Neuron (in vitro differentiated cells): ENCODE measurements around the gene LRRK1.

Source experiments
- H2AFZ ChIP-seq: one replicate; pipeline ENCODE4 v1.6.1; 2013; ENCODE audit warnings: low read depth, mild to moderate bottlenecking, inconsistent platforms, low read length, moderate library complexity
- H3K27me3 ChIP-seq: one replicate; pipeline ENCODE4 v1.6.1; 2013; ENCODE audit warnings: low read length; ENCODE audit not compliant: insufficient read depth
- H3K36me3 ChIP-seq: one replicate; pipeline ENCODE4 v1.6.1; 2013; ENCODE audit warnings: low read length; ENCODE audit not compliant: insufficient read depth
- H3K4me1 ChIP-seq: one replicate; pipeline ENCODE4 v1.6.1; 2013; ENCODE audit warnings: low read length; ENCODE audit not compliant: insufficient read depth
- H3K4me3 ChIP-seq: 2 replicates; pipeline ENCODE4 v1.5.1; 2013; ENCODE audit warnings: mild to moderate bottlenecking, low read length, moderate library complexity
- H3K9me3 ChIP-seq: one replicate; pipeline ENCODE4 v1.6.1; 2013; ENCODE audit warnings: low read length

Gene LRRK1

DNA sequence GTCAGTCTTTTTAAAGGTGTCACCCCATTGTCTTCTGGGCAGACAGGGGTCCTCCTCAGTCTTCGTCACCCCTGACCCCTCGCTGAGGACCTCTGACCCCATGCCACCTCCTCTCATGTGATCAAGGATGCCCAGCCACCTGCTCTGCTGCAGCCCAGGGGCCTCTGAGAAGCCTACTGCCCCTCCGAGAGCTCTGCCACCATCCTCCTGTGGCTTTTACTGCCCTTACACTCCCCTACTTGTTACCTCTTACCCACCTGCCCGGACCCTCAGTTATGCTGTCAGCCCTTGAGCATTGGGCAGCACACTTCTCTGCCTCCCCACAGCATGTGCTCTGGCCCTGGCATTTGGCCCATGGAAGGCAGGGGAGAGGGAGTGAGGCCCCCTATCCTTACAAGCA is 123.2 kb downstream of the LRRK1 start:
- Histone ChIP-seq H3K4me1 (peaks cover 4% of the 10 kb centered on the region), H3K4me3 (no peak overlapping the region), H3K9me3 (no peaks in the 10 kb centered on the region), H3K36me3 (no peaks in the 10 kb centered on the region), H2AFZ (no peak overlapping the region), H3K27me3 (no peaks in the 10 kb centered on the region)

DNA sequence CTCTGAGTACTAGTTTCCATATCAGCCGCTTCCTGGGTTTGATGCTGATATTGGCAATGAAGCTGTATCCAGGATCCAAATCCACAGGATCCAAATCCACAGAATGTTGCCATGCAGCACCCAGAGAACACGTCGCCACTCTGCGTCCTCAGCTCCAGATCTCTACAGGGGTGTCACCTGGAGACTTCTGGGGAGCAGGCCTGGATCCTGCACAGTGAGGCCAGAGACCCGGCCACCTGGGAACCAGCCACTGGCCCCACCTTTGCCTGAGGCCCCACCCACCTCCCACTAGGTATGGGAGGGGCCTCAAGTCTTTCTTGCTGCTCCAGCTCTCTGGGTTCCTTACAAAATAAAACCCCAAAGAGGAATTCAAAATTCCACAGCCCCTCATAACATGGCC is 123.9 kb downstream of the LRRK1 start:
- Histone ChIP-seq H3K9me3 (no peaks in the 10 kb centered on the region), H3K27me3 (no peaks in the 10 kb centered on the region), H3K4me3 (no peak overlapping the region), H2AFZ (no peak overlapping the region), H3K36me3 (no peaks in the 10 kb centered on the region), H3K4me1 (peaks cover 11% of the 10 kb centered on the region)

DNA sequence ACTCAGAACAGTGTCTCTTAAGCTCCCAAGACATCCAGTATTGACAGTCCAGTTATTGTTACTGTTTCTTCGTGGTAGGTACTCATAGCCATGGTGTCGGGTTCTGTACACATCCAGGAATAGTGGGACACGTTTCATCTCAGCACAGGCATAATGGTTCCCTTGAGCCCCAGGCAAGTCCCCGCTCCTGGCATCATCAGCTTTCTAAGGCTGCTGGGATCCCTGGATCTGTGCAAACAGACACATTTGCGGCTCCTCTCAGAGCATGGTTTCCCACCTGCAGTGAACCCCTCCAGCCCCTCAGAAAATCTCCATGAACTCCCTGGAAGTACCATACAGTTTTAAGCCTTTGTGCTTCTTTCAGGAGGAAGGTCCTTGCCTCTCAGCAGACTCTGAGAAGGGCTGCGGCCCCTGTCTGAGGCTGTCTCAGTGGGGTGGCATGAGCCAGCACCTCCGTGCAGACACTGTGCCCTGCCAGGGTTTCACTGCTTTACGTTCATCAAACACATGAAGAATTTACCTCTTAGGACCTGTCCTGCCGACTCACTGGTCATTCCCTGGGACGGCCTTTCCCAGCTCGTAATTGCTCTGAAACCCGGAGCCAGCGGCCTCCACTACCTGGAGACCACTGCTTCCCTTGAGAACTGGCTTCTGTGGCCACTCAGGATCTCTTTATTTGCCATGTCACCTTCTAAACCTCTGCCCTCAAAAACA is 124.9 kb downstream of the LRRK1 start:
- H3K4me3 ChIP-seq = no peak overlapping the region
- no peaks in the 10 kb centered on the region for H3K36me3 ChIP-seq
- H2AFZ ChIP-seq = no peak overlapping the region
- H3K4me1 ChIP-seq = peaks cover 21% of the 10 kb centered on the region
- H3K27me3 ChIP-seq = no peaks in the 10 kb centered on the region
- H3K9me3 ChIP-seq = no peaks in the 10 kb centered on the region

DNA sequence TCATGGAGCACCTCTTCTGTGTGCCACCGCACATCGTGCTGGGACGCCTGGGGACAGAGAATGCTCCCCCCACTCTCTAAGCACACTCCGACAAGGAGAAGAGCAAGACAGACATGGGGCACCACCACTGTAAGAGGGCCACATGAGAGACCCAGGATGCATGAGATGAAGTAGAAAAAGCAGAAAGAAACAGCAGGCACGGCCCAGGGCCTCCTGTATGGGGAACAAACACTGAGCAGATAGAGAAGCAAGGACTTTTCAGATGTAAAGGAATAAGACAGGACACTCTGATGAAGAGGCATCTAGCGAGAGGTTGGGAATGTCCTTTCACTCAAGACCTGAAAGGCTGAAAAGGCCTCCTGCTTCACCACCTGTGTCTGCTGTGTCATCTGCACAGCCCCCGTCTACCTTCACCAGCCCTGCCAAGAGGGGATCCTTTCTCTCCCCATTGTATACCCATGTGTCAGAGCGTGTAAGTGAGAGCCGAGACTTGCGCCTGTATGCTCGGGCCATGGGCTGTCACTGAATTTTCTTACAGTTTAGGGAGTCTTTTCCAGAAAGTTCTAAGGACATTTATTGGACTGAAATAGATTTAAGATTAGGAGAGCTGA is 125.6 kb downstream of the LRRK1 start:
- Histone ChIP-seq H2AFZ (no peak overlapping the region), H3K36me3 (no peaks in the 10 kb centered on the region), H3K9me3 (no peaks in the 10 kb centered on the region), H3K27me3 (no peaks in the 10 kb centered on the region), H3K4me3 (no peak overlapping the region), H3K4me1 (peaks cover 24% of the 10 kb centered on the region)

DNA sequence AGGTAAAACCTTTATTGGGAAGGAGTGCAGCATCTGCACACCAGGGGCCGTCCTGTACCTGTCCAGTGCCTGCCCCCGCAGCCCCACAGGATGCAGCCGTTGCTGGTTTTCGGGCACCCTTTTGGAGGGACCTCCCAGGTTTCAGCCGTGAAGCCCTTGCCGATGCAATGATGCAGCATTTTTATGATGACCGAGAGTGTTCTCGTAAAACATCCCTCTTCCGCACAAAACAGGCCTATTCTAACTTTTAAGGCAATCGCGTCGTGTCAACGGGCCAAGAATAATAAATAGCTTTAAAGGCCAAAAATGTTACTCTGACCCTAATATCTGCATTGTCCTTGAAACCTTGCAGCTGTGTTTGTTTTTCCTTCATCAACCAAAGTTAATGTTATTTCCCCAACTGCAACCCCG is 126.1 kb downstream of the LRRK1 start:
- Histone ChIP-seq H3K4me3 (no peak overlapping the region), H3K9me3 (no peaks in the 10 kb centered on the region), H2AFZ (no peak overlapping the region), H3K36me3 (no peaks in the 10 kb centered on the region), H3K4me1 (peaks cover 24% of the 10 kb centered on the region), H3K27me3 (no peaks in the 10 kb centered on the region)

DNA sequence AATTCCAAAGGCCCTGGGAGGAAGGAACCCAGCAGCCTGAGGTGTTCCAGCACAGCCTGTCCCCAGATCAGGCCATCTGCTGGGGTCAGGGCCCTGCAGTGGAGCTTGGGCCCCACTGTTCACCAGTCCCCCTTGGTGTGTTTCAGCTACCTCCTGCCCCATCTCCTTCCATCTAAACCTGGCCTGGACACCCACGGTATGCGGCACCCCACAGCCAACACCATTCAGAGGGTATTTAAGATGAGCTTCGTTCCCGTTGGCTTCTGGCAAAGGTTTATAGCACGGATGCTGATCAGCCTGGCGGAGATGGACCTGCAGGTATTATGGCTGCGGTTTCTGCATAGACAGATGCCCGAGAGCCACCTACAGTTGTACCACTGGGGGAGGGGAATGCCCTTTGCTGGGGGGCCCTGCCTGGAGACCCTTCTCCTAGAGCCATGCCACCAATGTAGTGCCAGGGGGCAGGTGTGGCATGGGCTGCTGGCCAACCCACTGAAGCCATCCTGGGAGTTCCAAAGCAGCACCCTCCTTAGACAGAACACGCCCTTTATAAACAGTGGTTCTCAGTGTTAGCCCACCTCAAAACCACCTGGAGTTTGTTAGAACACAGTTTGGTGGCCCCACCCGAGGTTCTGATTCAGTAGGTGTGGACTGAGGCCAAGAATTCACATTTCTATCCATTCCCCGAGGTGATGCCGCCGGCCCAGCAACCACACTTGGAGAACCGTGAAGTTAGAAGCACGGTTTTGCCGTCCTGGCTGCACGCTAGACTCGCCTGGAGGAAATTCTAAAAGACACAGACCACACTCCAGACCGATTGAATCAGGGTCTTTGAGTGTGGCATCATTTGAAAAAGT is 126.9 kb downstream of the LRRK1 start:
- Histone ChIP-seq H3K4me3 (no peak overlapping the region), H3K4me1 (peaks cover 24% of the 10 kb centered on the region), H3K27me3 (no peaks in the 10 kb centered on the region), H2AFZ (no peak overlapping the region), H3K9me3 (no peaks in the 10 kb centered on the region), H3K36me3 (no peaks in the 10 kb centered on the region)

DNA sequence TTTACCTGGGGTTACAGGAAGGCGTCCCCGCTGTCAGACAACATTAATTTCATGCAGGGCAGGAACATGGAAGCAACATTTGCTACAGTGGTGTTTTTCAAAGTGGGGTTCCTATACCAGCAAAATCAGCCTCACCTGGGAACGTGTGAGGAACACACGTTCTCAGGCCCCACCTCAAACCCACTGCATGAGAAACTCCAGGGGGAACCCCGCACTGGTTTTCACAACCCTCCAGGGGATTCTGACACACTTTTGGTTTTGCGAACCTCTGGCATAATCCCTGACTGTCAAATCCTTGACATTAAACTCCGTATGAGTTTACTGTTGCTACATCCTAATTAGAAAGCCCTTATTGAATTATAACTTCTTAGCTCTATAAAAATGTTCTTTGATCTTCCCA is 127.7 kb downstream of the LRRK1 start:
- no peaks in the 10 kb centered on the region for H3K9me3 ChIP-seq
- H2AFZ ChIP-seq = no peak overlapping the region
- H3K4me1 ChIP-seq = peaks cover 24% of the 10 kb centered on the region
- H3K36me3 ChIP-seq = no peaks in the 10 kb centered on the region
- no peak overlapping the region for H3K4me3 ChIP-seq
- H3K27me3 ChIP-seq = no peaks in the 10 kb centered on the region

DNA sequence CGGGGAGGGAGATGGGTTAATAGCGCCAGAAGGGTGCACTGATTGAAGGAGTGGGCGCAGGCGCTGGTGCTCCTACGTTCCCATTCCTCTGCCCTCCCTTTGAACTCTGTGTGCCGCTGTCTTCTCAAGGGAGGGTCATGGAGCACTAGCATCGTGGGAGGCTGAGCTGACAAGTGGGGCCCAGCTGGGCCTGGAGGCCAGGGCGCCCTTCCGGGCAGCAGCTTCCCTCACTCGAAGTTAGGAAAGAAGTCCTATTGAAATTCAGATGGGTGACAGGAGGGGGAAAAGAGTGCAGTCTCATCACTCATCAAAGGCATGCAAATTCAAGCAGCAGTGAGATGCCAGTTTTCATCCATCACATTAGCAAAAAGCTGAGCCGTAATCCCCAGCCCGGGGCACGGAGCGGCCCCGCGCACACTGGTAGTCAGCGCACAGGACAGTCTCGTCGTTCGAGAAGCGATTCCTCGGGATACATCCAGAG is 128.2 kb downstream of the LRRK1 start:
- Histone ChIP-seq H3K4me3 (no peak overlapping the region), H3K36me3 (no peaks in the 10 kb centered on the region), H2AFZ (no peak overlapping the region), H3K9me3 (no peaks in the 10 kb centered on the region), H3K4me1 (peaks cover 24% of the 10 kb centered on the region), H3K27me3 (no peaks in the 10 kb centered on the region)

DNA sequence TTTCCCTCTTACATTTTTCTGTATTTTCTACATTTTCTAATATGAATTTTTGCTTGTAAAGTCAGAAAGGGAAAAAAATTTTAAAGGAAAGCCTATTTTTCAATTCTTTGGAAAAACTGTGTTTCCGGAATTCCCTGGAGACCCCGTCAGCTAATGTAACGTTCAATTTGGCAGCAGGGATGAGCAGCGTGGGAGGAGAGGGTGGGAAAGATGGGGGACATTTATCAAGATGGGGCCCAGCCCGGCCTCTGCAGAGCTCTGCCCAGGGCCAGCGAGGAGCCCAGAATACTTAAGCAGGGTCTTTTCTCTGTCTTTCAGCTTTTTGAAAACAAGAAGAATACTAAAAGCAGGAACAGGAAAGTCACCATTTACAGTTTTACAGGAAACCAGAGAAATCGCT is 129.0 kb downstream of the LRRK1 start:
- no peaks in the 10 kb centered on the region for H3K36me3 ChIP-seq

DNA sequence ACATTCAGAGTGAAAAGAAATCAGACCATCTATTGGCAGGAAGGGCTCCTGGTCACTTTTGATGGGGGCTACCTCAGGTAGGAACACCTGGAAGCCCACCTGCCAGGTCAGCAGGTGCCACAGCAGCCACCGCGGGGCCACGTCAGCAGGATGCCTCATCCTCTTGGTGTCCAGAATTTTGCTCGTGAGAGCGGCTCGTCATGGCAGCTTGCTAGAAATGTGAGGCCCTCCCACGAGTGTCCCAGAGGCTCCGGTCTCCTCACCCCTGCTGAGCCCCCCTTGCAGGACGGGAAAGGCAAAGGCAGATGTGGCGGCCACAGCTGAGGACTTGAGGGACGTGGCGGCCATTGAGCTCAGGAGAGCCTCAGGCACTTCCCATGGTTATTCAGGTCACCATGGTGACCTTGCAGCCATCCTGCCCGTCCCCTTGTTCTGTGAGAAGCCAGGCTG is 129.4 kb downstream of the LRRK1 start:
- H3K36me3 ChIP-seq = no peaks in the 10 kb centered on the region
- H3K4me1 ChIP-seq = peaks cover 24% of the 10 kb centered on the region
- H2AFZ ChIP-seq = no peak overlapping the region
- H3K9me3 ChIP-seq = no peaks in the 10 kb centered on the region
- no peak overlapping the region for H3K4me3 ChIP-seq
- H3K27me3 ChIP-seq = no peaks in the 10 kb centered on the region

More for the DNA sequence above, 129.0 kb downstream of the LRRK1 start:
- Histone ChIP-seq H2AFZ (no peak overlapping the region), H3K9me3 (no peaks in the 10 kb centered on the region), H3K27me3 (no peaks in the 10 kb centered on the region), H3K4me3 (no peak overlapping the region), H3K4me1 (peaks cover 24% of the 10 kb centered on the region)

DNA sequence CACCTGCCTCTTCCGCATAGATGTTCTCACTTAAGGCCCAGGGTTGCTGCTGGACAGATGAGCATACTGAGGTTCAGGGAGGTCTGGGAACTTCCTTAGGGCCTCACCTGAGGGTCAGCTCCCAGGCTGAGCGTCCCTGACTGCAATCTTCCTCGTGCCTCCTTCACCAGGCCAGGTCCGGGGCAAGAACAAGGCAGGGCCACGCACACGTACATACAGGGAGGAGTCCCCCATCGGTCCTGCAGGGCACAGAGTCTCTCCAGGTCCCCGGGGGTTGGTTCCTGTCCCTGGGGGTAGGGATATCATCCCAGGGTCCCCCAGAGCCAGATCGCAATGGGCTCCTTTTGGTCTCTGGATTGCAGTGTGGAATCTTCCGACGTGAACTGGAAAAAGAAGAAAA is 130.1 kb downstream of the LRRK1 start:
- H3K36me3 ChIP-seq = no peaks in the 10 kb centered on the region
- H2AFZ ChIP-seq = no peak overlapping the region
- H3K27me3 ChIP-seq = no peaks in the 10 kb centered on the region
- H3K4me3 ChIP-seq = no peak overlapping the region
- H3K4me1 ChIP-seq = peaks cover 24% of the 10 kb centered on the region
- no peaks in the 10 kb centered on the region for H3K9me3 ChIP-seq

DNA sequence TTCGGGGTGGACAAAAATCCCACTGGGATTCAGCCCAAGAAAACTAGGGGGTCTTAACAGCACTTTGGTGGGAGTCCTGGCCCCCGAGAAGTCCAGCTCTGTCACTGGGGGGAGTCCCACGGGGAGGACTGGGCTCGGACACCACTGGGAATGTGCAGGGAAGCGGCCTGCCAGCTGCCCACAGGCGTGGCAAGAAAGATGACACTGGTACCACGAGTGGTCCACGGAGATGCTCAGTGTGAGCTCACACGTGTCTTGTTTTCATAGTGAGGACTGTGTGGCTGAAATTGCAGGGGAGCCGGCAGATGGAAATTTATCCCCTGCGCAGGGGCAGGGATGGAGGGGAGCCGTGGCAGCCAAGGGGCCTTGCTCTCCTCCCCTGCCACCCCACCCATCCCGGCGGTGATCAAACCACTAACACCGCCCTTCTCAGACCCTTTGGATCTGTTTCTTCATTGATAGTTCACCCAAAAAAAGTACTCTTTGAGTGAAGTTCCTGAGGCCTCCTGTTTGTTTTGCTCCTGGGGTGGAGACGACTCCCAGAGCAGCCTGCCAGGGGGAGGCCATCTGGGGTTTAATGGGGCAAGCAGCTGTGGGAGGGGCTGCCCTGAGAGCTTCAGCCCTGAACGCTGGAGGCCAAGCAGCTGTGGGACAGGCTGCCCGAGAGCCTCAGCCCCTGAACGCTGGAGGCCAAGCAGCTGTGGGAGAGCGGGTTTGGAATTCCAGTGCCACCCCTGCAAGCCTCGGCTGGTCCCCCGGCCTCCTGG is 130.9 kb downstream of the LRRK1 start:
- Histone ChIP-seq H2AFZ (no peak overlapping the region), H3K36me3 (no peaks in the 10 kb centered on the region), H3K9me3 (no peaks in the 10 kb centered on the region), H3K27me3 (no peaks in the 10 kb centered on the region), H3K4me1 (peaks cover 24% of the 10 kb centered on the region), H3K4me3 (no peak overlapping the region)
